Spleen (tissue), 11 donors: ENCODE data around the gene PPP2R3B. TPM values are rescaled to one million over a fixed set of nuclear protein-coding genes. Genes with fewer than 3 reads are reported as not detected.

Experiments
- DNase-seq: peaks from one replicate; pipeline ENCODE4 v3.0.0-alpha.2; 2020
- H3K27ac ChIP-seq, 8 donors: fragments of 200-600 bp; sonication (generic) in 7 of 8; 1 replicate in 4 of 8; 2 replicates in 4 of 8; pipeline versions ENCODE4 v1.5.0 to v1.8.0; 2016 to 2021; ENCODE audit warnings: inconsistent platforms in 4 of 8, mild to moderate bottlenecking in 4 of 8, moderate library complexity in 1 of 8
- H3K27me3 ChIP-seq, 7 donors: fragments of 200-600 bp; sonication (generic) in 6 of 7; replicated peaks in 1 of 7; 1 replicate in 4 of 7; 2 replicates in 3 of 7; pipeline versions ENCODE4 v1.5.0 to v1.8.0; 2016 to 2021; ENCODE audit warnings: inconsistent platforms in 3 of 7, mild to moderate bottlenecking in 1 of 7
- H3K36me3 ChIP-seq, 6 donors: fragments of 200-600 bp; sonication (generic) in 5 of 6; 1 replicate in 4 of 6; 2 replicates in 2 of 6; pipeline versions ENCODE4 v1.5.0 to v1.8.0; 2016 to 2021; ENCODE audit warnings: inconsistent platforms in 2 of 6
- H3K4me1 ChIP-seq, 6 donors: fragments of 200-600 bp; sonication (generic) in 5 of 6; 1 replicate in 3 of 6; 2 replicates in 3 of 6; pipeline versions ENCODE4 v1.5.0 to v1.8.0; 2016 to 2021; ENCODE audit warnings: inconsistent platforms in 3 of 6
- H3K4me3 ChIP-seq, 8 donors: fragments of 200-600 bp; sonication (generic) in 7 of 8; 1 replicate in 4 of 8; 2 replicates in 4 of 8; pipeline versions ENCODE4 v1.5.0 to v1.8.0; 2016 to 2021; ENCODE audit warnings: inconsistent platforms in 4 of 8, mild to moderate bottlenecking in 4 of 8, moderate library complexity in 2 of 8
- H3K9me3 ChIP-seq, 8 donors: fragments of 200-600 bp; sonication (generic) in 7 of 8; 1 replicate in 4 of 8; 2 replicates in 4 of 8; pipeline versions ENCODE4 v1.5.0 to v1.8.0; 2016 to 2021; ENCODE audit warnings: inconsistent platforms in 4 of 8
- CTCF ChIP-seq, 11 experiments: fragments of 200-600 bp in 7 of 11; fragments of 450-650 bp in 4 of 11; sonication (generic) in 4 of 11; IDR thresholded peaks in 8 of 11; conservative IDR thresholded peaks in 3 of 11; 1 replicate in 7 of 11; 2 replicates in 4 of 11; pipeline versions ENCODE4 v1.4.0 to v1.8.0; 2016 to 2021; ENCODE audit warnings: antibody characterized with exemption in 11 of 11, inconsistent platforms in 4 of 11, mild to moderate bottlenecking in 1 of 11
- POLR2A ChIP-seq, 3 donors: fragments of 450-650 bp; IDR thresholded peaks; one replicate each; pipeline ENCODE4 v1.5.1; 2017; ENCODE audit warnings: antibody characterized with exemption in 3 of 3, mild to moderate bottlenecking in 1 of 3
- POLR2AphosphoS5 ChIP-seq, 3 donors: sonication (generic); formaldehyde crosslinking; IDR thresholded peaks; one replicate each; pipeline ENCODE4 v1.5.1; 2017; ENCODE audit warnings: antibody characterized with exemption in 3 of 3
- WGBS, 5 donors: extraction: QIAGEN DNeasy Blood & Tissue Kit in 3 of 5; methylation state at CpG; one replicate each; pipeline versions ENCODE4 v1.1.5 to v1.1.7; 2013 to 2018; 5-methylcytosine and 5-hydroxymethylcytosine counted together
- intact Hi-C: fragments of 100-400 bp; cut with DNase I; formaldehyde crosslinking; loops from one replicate; pipeline ENCODE4 v1.15.0; 2023; ENCODE audit warnings: low total_unique reads
- polyA plus RNA-seq, 3 donors: library from polyadenylated mRNA; stranded (reverse); fragments of 200-250 nt; gene quantifications; one replicate each; pipeline ENCODE4 v1.2.1, GENCODE V29; 2013
- total RNA-seq, 7 donors: library from RNA; depleted of rRNA in 3 of 7; stranded (reverse); fragments of >200 nt in 3 of 7; fragmentation: NEBNext Ultra II Directional in 4 of 7; extraction: Animal tissue kit (Norgen Biotek cat#: 25700) in 4 of 7; gene quantifications; one replicate each; pipeline versions ENCODE4 v1.1.0 to v1.2.1, GENCODE V29; 2016 to 2021
- donor health status: healthy with polysubstance abuse.
- donor health status: DM: no; HTN: no; CAD: no; lungs with moderate emphysema.
- donor health status: DM: no; HTN: no; CAD: no.
- donor health status: Bipolar disorder and iron deficiency.
- donor health status: healthy.
- donor health status: DM: no; HTN: no; CAD: no.
- donor health status: DM: yes; HTN: yes; CAD: no.

Gene PPP2R3B
- total and polyA plus RNA-seq, 10 donors, result 12.6 to 62.2 (median 26.9) TPM

GRCh38 chrX:314781-315595 lies 71.7 kb downstream of the PPP2R3B start:
- peak; percentile 78 for DNase-seq
- intact Hi-C loops, result no loop called here
- WGBS, 5 donors, result 85 to 94% (median 90%) methylated on average over 47 to 51 of the region's 51 CpGs
- Histone ChIP-seq H3K27ac (no peak overlapping the region), H3K36me3 (peaks cover 0 to 63% (median 52%) of the 10 kb centered on the region in 6 donors), H3K4me1 (peaks cover 1 to 26% (median 17%) of the 10 kb centered on the region in 6 donors), H3K9me3 (no peaks in the 10 kb centered on the region), H3K4me3 (no peak overlapping the region), H3K27me3 (peaks cover 0 to 4% (median 0%) of the 10 kb centered on the region in 7 donors)
- TF ChIP-seq CTCF (IDR thresholded peaks at IDR 0.05 in 8 of 11, conservative IDR thresholded peaks at IDR 0.05 in 3 of 11) (no peak), POLR2AphosphoS5 (IDR thresholded peaks at IDR 0.05) (peak in 2 of 3 donors; percentile 7 to 29)

- peak; percentile 77 for DNase-seq
These were observed 72.7 kb downstream of the PPP2R3B start for GRCh38 chrX:314049-314448.

GRCh38 chrX:313546-313945 lies 73.2 kb downstream of the PPP2R3B start:
- WGBS, 5 donors, result 85 to 97% (median 89%) methylated on average over 8 of the region's 8 CpGs
- intact Hi-C loops, result no loop called here
- TF ChIP-seq CTCF (IDR thresholded peaks at IDR 0.05 in 8 of 11, conservative IDR thresholded peaks at IDR 0.05 in 3 of 11) (no peak), POLR2AphosphoS5 (IDR thresholded peaks at IDR 0.05) (no peak), POLR2A (IDR thresholded peaks at IDR 0.05) (no peak)
- Histone ChIP-seq H3K27me3 (no peaks in the 10 kb centered on the region), H3K4me3 (no peak overlapping the region), H3K36me3 (peaks cover 0 to 73% (median 61%) of the 10 kb centered on the region in 6 donors), H3K4me1 (peaks cover 0 to 19% (median 11%) of the 10 kb centered on the region in 6 donors), H3K9me3 (no peaks in the 10 kb centered on the region), H3K27ac (no peak overlapping the region)
- DNase-seq, result peak; percentile 64

More at GRCh38 chrX:314049-314448, 72.7 kb downstream of the PPP2R3B start:
- intact Hi-C loops, result no loop called here
- Histone ChIP-seq H3K36me3 (peaks cover 0 to 68% (median 57%) of the 10 kb centered on the region in 6 donors), H3K4me3 (no peak overlapping the region), H3K27me3 (no peaks in the 10 kb centered on the region), H3K27ac (no peak overlapping the region), H3K9me3 (no peaks in the 10 kb centered on the region), H3K4me1 (peaks cover 0 to 19% (median 12%) of the 10 kb centered on the region in 6 donors)
- TF ChIP-seq POLR2AphosphoS5 (IDR thresholded peaks at IDR 0.05), result peak in 1 of 3 donors; percentile 37
- no peak for TF ChIP-seq POLR2A (IDR thresholded peaks at IDR 0.05)
- 95 to 98% (median 96%) methylated on average over 30 to 34 of the region's 34 CpGs for WGBS, 5 donors

- peaks cover 0 to 81% (median 69%) of the 10 kb centered on the region in 6 donors for H3K36me3 ChIP-seq
- intact Hi-C loops, result no loop called here
- peak; percentile 79 for DNase-seq
- no peaks in the 10 kb centered on the region for H3K27me3 ChIP-seq
- no peak overlapping the region for H3K27ac ChIP-seq
- WGBS, 5 donors, result 91 to 94% (median 93%) methylated on average over 32 to 54 of the region's 54 CpGs
- peaks cover 0 to 16% (median 9%) of the 10 kb centered on the region in 6 donors for H3K4me1 ChIP-seq
- no peak overlapping the region for H3K4me3 ChIP-seq
- no peaks in the 10 kb centered on the region for H3K9me3 ChIP-seq
- TF ChIP-seq POLR2AphosphoS5 (IDR thresholded peaks at IDR 0.05), result peak in 1 of 3 donors; percentile 41
- no peak for TF ChIP-seq POLR2A (IDR thresholded peaks at IDR 0.05)
These were observed 73.9 kb downstream of the PPP2R3B start for GRCh38 chrX:312621-313331.
